ENCODE measurements around the gene TMC3. TPM values are rescaled to one million over a fixed set of nuclear protein-coding genes. Genes with fewer than 3 reads are reported as not detected.

TMC3 gene
- polyA plus RNA-seq, 2 of the 4 experiments (the other 2 are of a cell fraction), result not detected

GRCh38 chr15:81337713-81338157 is 36.3 kb downstream of the TMC3 start:
- 44% methylated on average over 9 of the region's 9 CpGs for whole genome bisulfite sequencing (ENCODE audit: missing lambda C conversion rate)
- Histone ChIP-seq H3K4me1 (peaks cover 13% of the 10 kb centered on the region; the same call in 2 of the 3 replicates), H3K27ac (no peak overlapping the region), H3K9me3 (no peaks in the 10 kb centered on the region), H3K4me3 (no peak overlapping the region), H3K4me2 (no peak overlapping the region)
- no peak for FAIRE-seq
- no peak for TF ChIP-seq ZC3H11A (IDR thresholded peaks at IDR 0.05)
- no peak for TF ChIP-seq JUN (IDR thresholded peaks at IDR 0.05)
- TF ChIP-seq POLR2AphosphoS2 (conservative IDR thresholded peaks at IDR 0.05; ENCODE audit: low read length), result no peak
- TF ChIP-seq MAX (IDR thresholded peaks at IDR 0.05), result no peak
- TF ChIP-seq FOSB (CRISPR knock-in tag; IDR thresholded peaks at IDR 0.05), result no peak
- TF ChIP-seq ZNF302 (CRISPR knock-in tag; IDR thresholded peaks at IDR 0.05), result no peak
- no peak for TF ChIP-seq GATA3 (IDR thresholded peaks at IDR 0.05; ENCODE audit: borderline replicate concordance)
- no peak for TF ChIP-seq NPAS2 (CRISPR knock-in tag; IDR thresholded peaks at IDR 0.05; ENCODE audit: borderline replicate concordance)
- TF ChIP-seq CBX2 (IDR thresholded peaks at IDR 0.05; ENCODE audit: borderline replicate concordance, low read depth), result no peak
- no peak for TF ChIP-seq HES2 (IDR thresholded peaks at IDR 0.05)
- TF ChIP-seq PBX3 (IDR thresholded peaks at IDR 0.05), result no peak
- TF ChIP-seq BCL3 (IDR thresholded peaks at IDR 0.05), result no peak
- no peak for TF ChIP-seq JUNB (IDR thresholded peaks at IDR 0.05)
- no peak for TF ChIP-seq RFX5 (IDR thresholded peaks at IDR 0.05)
- no peak for TF ChIP-seq USF2 (IDR thresholded peaks at IDR 0.05)
- TF ChIP-seq NR3C1 (IDR thresholded peaks at IDR 0.05), result no peak
- no peak for TF ChIP-seq TFCP2L1 (CRISPR knock-in tag; IDR thresholded peaks at IDR 0.05)
- POLR2A ChIA-PET, result no interaction called here
- ATAC-seq, result no peak
- CTCF ChIA-PET, result interaction anchor here (0.7 to 2.8 kb wide), 7 partner anchors 10 to 72 kb away, joined by 4 to 14 read pairs (median 6); no protein-coding TSS in a partner anchor
- DNase-seq (ENCODE audit: low read depth in 1 of 2, low spot score in 1 of 2), result no peak

- Histone ChIP-seq H3K4me2 (no peak overlapping the region), H3K4me1 (peaks cover 13% of the 10 kb centered on the region; the same call in 2 of the 3 replicates), H3K9me3 (no peaks in the 10 kb centered on the region), H3K27ac (no peak overlapping the region), H3K4me3 (no peak overlapping the region)
- 33% methylated on average over 3 of the region's 3 CpGs for WGBS (ENCODE audit: missing lambda C conversion rate)
- no peak for ATAC-seq
- DNase-seq (ENCODE audit: low read depth in 1 of 2, low spot score in 1 of 2), result no peak
- ChIA-PET POLR2A (no interaction called here), CTCF (interaction anchor here (0.6 to 2.5 kb wide), 10 partner anchors 9 to 78 kb away, joined by 3 to 13 read pairs (median 5); no protein-coding TSS in a partner anchor)
- TF ChIP-seq FOSL2 (IDR thresholded peaks at IDR 0.05) (no peak), FOSL2 (CRISPR knock-in tag; IDR thresholded peaks at IDR 0.05) (no peak), PHF8 (IDR thresholded peaks at IDR 0.05; ENCODE audit: borderline replicate concordance, low read depth) (no peak), RNF2 (IDR thresholded peaks at IDR 0.05; ENCODE audit: borderline replicate concordance, low read depth) (no peak), HMGXB4 (CRISPR knock-in tag; IDR thresholded peaks at IDR 0.05; ENCODE audit: borderline replicate concordance) (no peak), BCL3 (IDR thresholded peaks at IDR 0.05) (no peak), SMC3 (IDR thresholded peaks at IDR 0.05) (no peak), NFE2L2 (conservative IDR thresholded peaks at IDR 0.05; ENCODE audit: low read length) (no peak), REST (IDR thresholded peaks at IDR 0.05) (no peak), RCOR1 (IDR thresholded peaks at IDR 0.05; ENCODE audit: low read depth, low read length) (no peak), CBX2 (IDR thresholded peaks at IDR 0.05; ENCODE audit: borderline replicate concordance, low read depth) (no peak), JUNB (IDR thresholded peaks at IDR 0.05) (no peak), ESRRA (IDR thresholded peaks at IDR 0.05; ENCODE audit: borderline replicate concordance, low read length) (no peak)
- FAIRE-seq, result no peak
Measured at GRCh38 chr15:81337241-81337640, 36.8 kb downstream of the TMC3 start.
